ENCODE data around the gene RSRC2.

GRCh38 chr12:122513660-122514059, 13.1 kb downstream of the RSRC2 start:
- TF ChIP-seq EZH2 (IDR thresholded peaks at IDR 0.05; ENCODE audit: insufficient read depth, poor library complexity, severe bottlenecking) = no peak
- no peak for TF ChIP-seq EZH2phosphoT487 (IDR thresholded peaks at IDR 0.05; ENCODE audit: insufficient read depth, low read depth)

Data from GM23248 (cell line).